CD4-positive, alpha-beta T cell treated with Interleukin-21 for 1 hour (primary cell): Measurements from ENCODE around the gene CGNL1.

Source experiments
- DNase-seq: peaks from one replicate; pipeline ENCODE4 v3.0.0-alpha.2; 2020

Gene CGNL1

DNA sequence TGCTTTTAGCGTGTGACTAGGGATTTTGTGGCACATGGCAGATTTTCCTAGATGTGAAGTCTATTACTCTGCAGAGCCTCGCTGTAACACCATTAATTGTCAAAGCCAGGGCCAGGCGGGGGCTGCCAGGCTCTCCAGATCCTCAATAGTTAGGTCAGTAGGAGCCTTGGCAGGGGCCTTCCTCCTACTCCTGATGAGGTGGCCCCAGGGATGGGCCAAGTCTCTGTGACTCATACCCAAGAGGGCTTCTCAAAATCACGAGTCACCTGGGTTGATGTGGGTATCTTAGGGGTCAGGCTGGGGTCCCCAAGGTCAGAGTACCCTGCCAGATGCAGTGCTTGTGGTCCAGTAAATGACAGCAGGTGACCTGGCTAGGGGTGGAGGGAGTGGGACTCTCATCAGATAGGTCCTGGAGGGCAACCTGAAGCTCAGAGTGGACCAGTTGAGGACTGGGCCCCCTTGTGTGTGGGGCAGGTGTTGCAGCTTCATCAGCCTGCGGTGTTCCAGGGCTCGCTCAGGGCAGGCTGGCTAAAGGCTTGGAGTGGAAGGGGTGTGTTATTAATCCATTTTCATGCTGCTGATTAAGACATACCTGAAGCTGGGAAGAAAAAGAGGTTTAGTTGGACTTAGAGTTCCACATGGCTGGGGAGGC, 126.9 kb downstream of the CGNL1 start:
- no peak for DNase-seq

- DNase-seq = no peak
These were observed 127.8 kb downstream of the CGNL1 start for GRCh38 chr15:57503911-57504598.

DNA sequence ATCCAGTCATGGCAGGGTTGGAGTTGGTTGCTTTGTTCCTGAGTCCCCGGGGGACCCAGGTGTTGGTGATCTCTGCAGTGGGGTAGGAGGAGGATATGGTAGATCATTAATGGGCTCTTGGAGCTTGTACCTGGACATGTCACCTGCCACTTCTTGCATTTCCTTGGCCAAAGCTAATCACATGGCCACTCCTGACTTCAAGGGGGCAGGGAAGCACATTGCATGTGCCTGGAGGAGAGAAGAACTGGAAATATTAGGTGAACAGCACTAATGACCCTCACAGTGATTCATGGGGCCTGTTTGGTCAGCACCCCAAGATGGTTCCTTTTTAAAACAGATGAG, 128.3 kb downstream of the CGNL1 start:
- no peak for DNase-seq

- no peak for DNase-seq
These were observed 128.9 kb downstream of the CGNL1 start for GRCh38 chr15:57505056-57505715.

GRCh38 chr15:57505949-57506391, 129.7 kb downstream of the CGNL1 start:
- DNase-seq = no peak

GRCh38 chr15:57506422-57506821, 130.1 kb downstream of the CGNL1 start:
- no peak for DNase-seq

GRCh38 chr15:57507111-57507510, 130.8 kb downstream of the CGNL1 start:
- no peak for DNase-seq

DNA sequence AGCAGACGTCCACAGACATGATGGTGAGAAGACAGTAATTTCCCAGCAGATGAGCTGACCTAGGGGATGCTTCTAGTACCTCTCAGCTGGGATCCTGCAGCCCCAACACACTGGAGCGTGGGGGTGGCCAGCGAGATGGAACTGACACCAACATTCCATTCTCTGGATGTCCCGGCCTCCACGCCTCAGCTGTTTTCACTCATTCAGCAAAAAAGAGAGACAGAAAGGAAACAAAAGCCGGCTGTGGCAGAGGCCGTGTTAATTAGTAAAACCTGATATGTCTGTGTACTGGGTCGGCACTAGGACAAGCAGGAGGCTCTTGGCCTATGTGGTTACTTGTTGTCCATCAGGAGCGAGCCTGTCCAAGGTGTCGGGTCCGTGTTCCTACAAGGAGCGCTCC, 132.8 kb downstream of the CGNL1 start:
- DNase-seq = no peak

GRCh38 chr15:57509965-57510364, 133.7 kb downstream of the CGNL1 start:
- DNase-seq = no peak

DNA sequence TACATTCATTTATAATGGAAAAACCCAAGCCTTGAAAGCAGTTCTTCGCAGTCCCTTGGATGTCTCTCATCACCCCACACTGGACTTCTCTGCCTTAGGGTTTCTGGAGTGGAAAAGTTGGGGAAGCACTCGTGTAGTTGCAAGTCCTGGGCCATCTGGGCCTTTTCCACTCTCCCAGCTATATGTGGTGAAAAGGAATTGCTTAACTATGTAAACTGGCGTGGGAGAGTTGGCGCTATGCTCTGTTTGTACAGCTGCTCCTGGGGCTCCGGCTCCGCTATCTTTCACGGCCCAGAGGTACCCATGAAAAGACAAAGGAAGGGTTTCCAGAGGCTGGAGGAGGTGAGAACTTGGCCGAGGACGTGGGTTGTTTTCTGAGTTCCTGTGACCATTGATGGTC, 134.3 kb downstream of the CGNL1 start:
- no peak for DNase-seq

DNA sequence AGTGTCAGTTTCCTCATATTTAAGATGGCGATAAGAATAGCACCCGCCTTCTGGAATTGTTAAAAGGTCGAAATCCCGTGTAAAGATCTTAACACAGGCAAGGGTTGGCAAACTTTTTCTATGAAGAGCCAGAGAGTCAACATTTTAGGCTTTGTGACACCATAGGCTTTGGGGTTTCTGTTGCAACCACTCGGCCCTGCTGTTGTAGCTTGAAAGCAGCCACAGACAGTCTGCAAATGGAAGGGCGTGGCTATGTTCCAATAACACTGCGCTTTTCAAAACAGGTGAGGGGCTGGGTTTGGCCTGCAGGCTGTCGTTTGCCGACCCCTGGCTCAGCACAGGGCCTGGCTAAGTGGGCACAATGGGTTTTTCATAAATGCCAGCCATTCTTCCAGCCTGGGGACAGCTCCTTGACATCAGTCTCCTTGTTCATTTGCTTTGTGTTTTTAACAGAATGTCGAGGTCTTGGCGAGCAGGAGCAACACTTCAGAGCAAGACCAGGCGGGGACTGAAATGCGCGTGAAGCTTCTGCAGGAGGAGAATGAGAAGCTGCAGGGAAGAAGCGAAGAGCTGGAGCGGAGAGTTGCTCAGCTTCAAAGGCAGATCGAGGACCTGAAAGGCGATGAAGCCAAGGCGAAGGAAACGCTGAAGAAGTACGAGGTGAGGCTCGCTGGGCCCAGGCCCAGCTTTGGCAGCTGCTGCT, 140.2 kb downstream of the CGNL1 start:
- no peak for DNase-seq

DNA sequence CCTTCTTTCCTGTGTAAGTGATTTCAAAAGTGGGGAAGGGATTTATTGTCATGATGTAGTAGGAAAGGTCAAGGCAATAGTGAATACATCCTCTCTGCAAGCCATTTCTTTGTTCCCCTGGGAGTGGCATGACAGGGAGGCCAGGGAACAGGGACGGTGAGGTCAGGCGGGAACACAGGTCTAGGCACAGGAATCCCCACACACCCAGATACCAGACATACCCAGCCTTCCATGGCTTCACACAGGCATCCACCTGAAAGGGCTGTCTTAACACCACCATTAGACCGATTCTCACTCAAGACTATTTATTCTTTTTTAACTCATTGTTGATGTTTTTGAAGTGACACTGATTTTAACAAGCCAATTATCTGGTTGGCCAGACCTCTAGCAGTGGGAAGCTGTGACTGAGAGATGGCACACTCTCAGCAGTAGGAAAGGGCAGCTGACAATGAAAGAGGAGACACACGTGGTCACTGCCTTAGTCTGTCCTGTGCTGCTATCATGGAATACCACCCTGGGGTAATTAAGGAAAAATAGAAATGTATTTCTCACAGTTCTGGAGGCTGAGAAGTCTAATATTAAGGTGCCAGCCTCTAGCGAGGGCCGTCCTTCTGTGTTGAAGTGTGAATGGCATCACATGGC, 140.8 kb downstream of the CGNL1 start:
- no peak for DNase-seq

GRCh38 chr15:57518779-57519405, 142.6 kb downstream of the CGNL1 start:
- no peak for DNase-seq

GRCh38 chr15:57519806-57520205, 143.5 kb downstream of the CGNL1 start:
- no peak for DNase-seq

DNA sequence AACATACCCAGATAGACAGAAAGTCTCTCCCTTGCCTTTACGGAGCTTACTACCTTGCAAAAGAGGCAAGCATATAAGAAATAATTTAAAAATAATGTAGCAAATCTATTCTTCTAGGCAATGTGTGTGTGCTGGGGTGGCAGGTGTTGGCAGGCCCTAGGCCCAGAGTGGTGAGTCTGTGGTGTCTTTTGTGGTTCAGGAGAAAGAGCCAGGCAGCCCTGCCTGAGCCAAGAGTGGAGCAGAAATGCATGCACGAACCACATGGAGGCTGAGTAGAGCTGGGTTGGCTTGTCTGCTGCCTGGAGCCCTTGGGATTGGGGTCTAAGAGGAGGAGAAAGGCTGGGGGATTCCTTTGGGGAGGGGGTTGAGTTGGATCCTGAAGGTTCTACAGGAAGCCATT, 145.2 kb downstream of the CGNL1 start:
- DNase-seq = no peak

DNA sequence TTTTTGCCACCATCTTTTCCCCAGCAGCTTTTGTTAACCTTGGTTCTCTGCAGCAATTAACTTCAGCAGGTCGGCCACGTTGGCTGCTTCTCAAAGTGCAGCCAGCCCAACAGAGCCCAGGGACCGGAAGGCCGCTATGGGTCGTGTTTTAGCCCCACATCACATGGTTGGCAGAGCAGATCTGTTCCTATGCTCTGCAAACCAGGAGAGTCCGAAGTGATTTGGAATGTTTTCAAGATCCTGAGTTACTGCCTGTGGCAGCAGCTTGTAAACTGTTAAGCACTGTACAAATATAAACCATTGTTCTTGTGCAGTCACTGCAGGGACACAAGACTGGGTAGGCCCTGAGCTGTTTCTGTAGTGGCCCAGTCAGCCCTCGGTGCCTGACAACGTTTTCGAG, 145.8 kb downstream of the CGNL1 start:
- DNase-seq = no peak

- DNase-seq = no peak
These were observed 149.3 kb downstream of the CGNL1 start for GRCh38 chr15:57525581-57525980.

GRCh38 chr15:57526076-57526475, 149.8 kb downstream of the CGNL1 start:
- DNase-seq = no peak

DNA sequence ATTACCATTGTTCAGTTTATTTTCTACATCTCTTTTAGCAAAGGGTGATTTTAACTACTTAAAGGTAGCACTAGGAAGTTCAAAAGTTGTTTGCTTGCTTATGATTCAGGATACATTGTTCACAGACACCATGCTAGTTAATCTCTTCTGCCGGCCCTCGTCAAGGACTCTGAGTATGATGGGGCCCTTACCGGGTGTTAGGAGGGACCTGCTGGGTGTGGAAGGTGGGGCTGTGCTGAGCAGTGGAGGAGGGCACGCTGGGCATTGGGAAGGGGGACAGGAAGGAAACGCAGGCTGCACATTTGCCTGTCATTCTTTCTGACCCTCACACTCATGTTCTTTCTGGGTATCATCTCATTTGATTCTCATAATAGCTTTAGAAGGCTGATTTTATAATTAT, 150.3 kb downstream of the CGNL1 start:
- no peak for DNase-seq

- DNase-seq = peak; percentile 42
These were observed 151.2 kb downstream of the CGNL1 start for GRCh38 chr15:57527382-57528091.

DNA sequence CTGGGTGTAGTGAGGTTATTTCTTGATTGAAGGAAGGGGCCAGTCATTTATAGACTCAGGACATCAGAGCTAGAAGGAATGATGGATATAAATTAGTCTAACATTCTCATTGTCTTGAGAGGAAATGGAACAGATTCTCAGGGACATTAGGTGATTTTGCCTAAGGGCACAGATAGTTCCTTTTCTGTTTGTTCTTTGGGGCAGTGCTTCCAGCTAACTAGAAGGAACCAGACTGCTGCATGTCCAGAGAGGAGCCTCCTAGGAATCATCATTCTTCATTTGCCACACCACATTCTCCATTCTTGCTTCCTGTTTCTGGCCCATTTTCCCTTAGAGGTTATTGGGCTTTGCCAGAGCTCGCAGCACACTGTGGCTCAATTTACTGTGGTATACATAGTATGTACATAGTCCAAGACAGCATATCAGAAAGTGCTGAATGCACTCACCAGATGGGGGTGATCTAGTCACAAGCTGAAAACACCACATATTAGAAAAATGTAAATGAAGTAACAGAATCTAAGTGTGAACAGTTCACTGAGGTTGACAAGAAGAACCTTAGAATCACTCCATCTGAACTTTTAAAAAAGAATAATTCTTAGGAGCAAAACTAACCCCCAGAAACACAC, 152.7 kb downstream of the CGNL1 start:
- DNase-seq = no peak

DNA sequence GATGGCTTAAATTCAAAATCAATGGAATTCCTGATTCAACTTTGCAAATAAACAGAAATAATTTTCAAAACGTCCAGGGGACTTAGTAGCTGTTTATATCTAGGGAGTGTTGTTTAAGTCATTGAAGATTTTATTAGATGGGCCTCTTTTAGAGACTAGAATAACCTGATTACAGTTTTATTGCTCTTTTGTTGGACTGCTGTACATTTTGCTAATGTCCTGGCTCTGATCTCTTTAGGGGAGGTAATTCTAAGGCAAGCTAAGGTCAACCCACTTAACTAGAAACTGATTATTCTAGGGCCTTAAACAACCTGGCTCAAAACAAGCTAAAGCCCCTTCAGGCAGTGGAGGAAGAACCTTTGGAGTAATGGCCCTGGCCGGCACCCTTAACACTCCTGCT, 153.4 kb downstream of the CGNL1 start:
- DNase-seq = no peak
